ENCODE measurements around the gene SF3A1. TPM values are rescaled to one million over a fixed set of nuclear protein-coding genes. Genes with fewer than 3 reads are reported as not detected.

The SF3A1 gene
- total RNA-seq, 4 donors from 2014 or later: 90.4 to 182 (median 160) TPM

- no peaks in the 10 kb centered on the region for H3K9me3 ChIP-seq
- H3K27ac ChIP-seq: peak overlapping the region; percentile 59 to 89 (median 87)
- H3K4me1 ChIP-seq: peaks cover 19 to 97% (median 74%) of the 10 kb centered on the region in 4 donors
- peak in 2 of 3 donors; percentile 78 to 84 for DNase-seq
- no peaks in the 10 kb centered on the region for H3K27me3 ChIP-seq
- no peak for TF ChIP-seq POLR2A (IDR thresholded peaks at IDR 0.05)
- TF ChIP-seq CTCF (IDR thresholded peaks at IDR 0.05): no peak
- peaks cover 0 to 7% (median 0%) of the 10 kb centered on the region in 3 donors for H3K36me3 ChIP-seq
- no peak overlapping the region for H3K4me3 ChIP-seq
Observed at GRCh38 chr22:30308518-30309230, 48.0 kb downstream of the SF3A1 start.

GRCh38 chr22:30308093-30308492, 48.6 kb downstream of the SF3A1 start:
- H3K4me1 ChIP-seq: peaks cover 18 to 99% (median 77%) of the 10 kb centered on the region in 4 donors
- peak overlapping the region; percentile 59 to 89 (median 87) for H3K27ac ChIP-seq
- TF ChIP-seq CTCF (IDR thresholded peaks at IDR 0.05) (no peak), POLR2A (IDR thresholded peaks at IDR 0.05) (no peak)
- no peak overlapping the region for H3K4me3 ChIP-seq
- H3K27me3 ChIP-seq: no peaks in the 10 kb centered on the region
- H3K36me3 ChIP-seq: peaks cover 0 to 13% (median 0%) of the 10 kb centered on the region in 3 donors
- no peaks in the 10 kb centered on the region for H3K9me3 ChIP-seq
- no peak for DNase-seq

- Histone ChIP-seq H3K27ac (peak overlapping the region; percentile 83 to 89 (median 87)), H3K36me3 (peaks cover 0 to 17% (median 0%) of the 10 kb centered on the region in 3 donors), H3K27me3 (no peaks in the 10 kb centered on the region), H3K4me3 (no peak overlapping the region), H3K9me3 (no peaks in the 10 kb centered on the region), H3K4me1 (peaks cover 18 to 99% (median 80%) of the 10 kb centered on the region in 4 donors)
- DNase-seq: no peak
- no peak for TF ChIP-seq POLR2A (IDR thresholded peaks at IDR 0.05)
- TF ChIP-seq CTCF (IDR thresholded peaks at IDR 0.05): no peak
Observed at GRCh38 chr22:30307041-30307574, 49.6 kb downstream of the SF3A1 start.

GRCh38 chr22:30306627-30307011, 50.1 kb downstream of the SF3A1 start:
- no peak for DNase-seq
- TF ChIP-seq CTCF (IDR thresholded peaks at IDR 0.05) (no peak), POLR2A (IDR thresholded peaks at IDR 0.05) (no peak)
- H3K9me3 ChIP-seq: no peaks in the 10 kb centered on the region
- peaks cover 0 to 21% (median 0%) of the 10 kb centered on the region in 3 donors for H3K36me3 ChIP-seq
- H3K27ac ChIP-seq: peak overlapping the region; percentile 83 to 89 (median 87)
- peaks cover 17 to 99% (median 81%) of the 10 kb centered on the region in 4 donors for H3K4me1 ChIP-seq
- H3K27me3 ChIP-seq: no peaks in the 10 kb centered on the region
- H3K4me3 ChIP-seq: peak overlapping the region in 1 of 4 donors; percentile 12

- TF ChIP-seq POLR2A (IDR thresholded peaks at IDR 0.05) (no peak), CTCF (IDR thresholded peaks at IDR 0.05) (no peak)
- H3K4me3 ChIP-seq: peak overlapping the region in 3 of 4 donors; percentile 9 to 26 (median 12)
- H3K9me3 ChIP-seq: no peaks in the 10 kb centered on the region
- peak overlapping the region; percentile 83 to 89 (median 87) for H3K27ac ChIP-seq
- no peaks in the 10 kb centered on the region for H3K27me3 ChIP-seq
- DNase-seq: no peak
- H3K36me3 ChIP-seq: peaks cover 0 to 27% (median 0%) of the 10 kb centered on the region in 3 donors
- peaks cover 11 to 98% (median 81%) of the 10 kb centered on the region in 4 donors for H3K4me1 ChIP-seq
Observed at GRCh38 chr22:30305906-30306626, 50.6 kb downstream of the SF3A1 start.

Data from Peyer's patch (tissue), 4 donors.